NCI-H2171 (cell line): Measurements from ENCODE around the gene TMEM170A.
"Not testable (repeated sequence)": the region's sequence is repeated elsewhere in the genome, so short reads cannot be mapped to it uniquely, and the experiment has no call there.

Source experiments
- DNase-seq: peaks from one replicate; lab custom pipeline; 2025; lab: John Stamatoyannopoulos, UW

Gene TMEM170A

GRCh38 chr16:75479421-75479990, 15.0 kb upstream of the TMEM170A start:
- DNase-seq, result no peak

- no peak for DNase-seq
Measured at GRCh38 chr16:75478480-75479345, 14.2 kb upstream of the TMEM170A start.

GRCh38 chr16:75477680-75478473, 13.4 kb upstream of the TMEM170A start:
- no peak for DNase-seq

- DNase-seq, result no peak
Measured at GRCh38 chr16:75476817-75477216, 12.3 kb upstream of the TMEM170A start.

- DNase-seq, result no peak
Measured at GRCh38 chr16:75475420-75475847, 10.9 kb upstream of the TMEM170A start.

GRCh38 chr16:75472908-75473877, 8.7 kb upstream of the TMEM170A start:
- no peak for DNase-seq

GRCh38 chr16:75471723-75472633, 7.5 kb upstream of the TMEM170A start:
- peak; percentile 29 for DNase-seq

GRCh38 chr16:75466760-75467159, 2.3 kb upstream of the TMEM170A start:
- DNase-seq, result no peak

GRCh38 chr16:75463389-75464121, 934 bp downstream of the TMEM170A start:
- peak; percentile 40 for DNase-seq

GRCh38 chr16:75462806-75463205, 1.7 kb downstream of the TMEM170A start:
- no peak for DNase-seq

- DNase-seq, result no peak
Measured at GRCh38 chr16:75461575-75461974, 2.9 kb downstream of the TMEM170A start.

GRCh38 chr16:75460446-75460845, 4.0 kb downstream of the TMEM170A start:
- DNase-seq, result no peak

GRCh38 chr16:75459691-75460090, 4.8 kb downstream of the TMEM170A start:
- no peak for DNase-seq

- no peak for DNase-seq
Measured at GRCh38 chr16:75458439-75458838, 6.0 kb downstream of the TMEM170A start.

GRCh38 chr16:75458029-75458428, 6.5 kb downstream of the TMEM170A start:
- DNase-seq, result no peak

GRCh38 chr16:75457485-75458021, 6.9 kb downstream of the TMEM170A start:
- DNase-seq, result no peak

- no peak for DNase-seq
Measured at GRCh38 chr16:75456971-75457370, 7.5 kb downstream of the TMEM170A start.

- not testable (repeated sequence) for DNase-seq
Measured at GRCh38 chr16:75456486-75456885, 8.0 kb downstream of the TMEM170A start.

GRCh38 chr16:75455677-75456076, 8.8 kb downstream of the TMEM170A start:
- DNase-seq, result no peak
